ENCODE measurements around the gene CPSF4L. TPM values are rescaled to one million over a fixed set of nuclear protein-coding genes. Genes with fewer than 3 reads are reported as not detected.

CPSF4L gene
- total RNA-seq, 1 donor from 2014 or later = not detected

DNA sequence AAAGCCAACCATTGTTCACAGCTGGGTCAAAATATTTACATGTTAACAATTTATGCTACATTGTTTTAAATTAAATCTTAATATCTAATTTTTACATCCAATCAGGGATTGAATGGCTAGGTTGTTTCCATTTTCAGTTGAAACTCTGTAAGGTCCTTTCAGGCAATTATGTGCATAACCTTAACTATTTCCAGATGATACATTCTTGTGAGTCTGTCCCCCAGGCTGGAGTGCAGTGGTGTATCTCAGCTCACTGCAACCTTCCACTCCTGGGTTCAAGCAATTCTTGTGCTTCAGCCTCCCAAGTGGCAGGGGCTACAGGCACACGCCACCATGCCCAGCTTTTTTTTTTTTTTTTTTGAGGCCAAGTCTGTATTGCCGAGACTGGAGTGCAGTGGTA lies 39.7 kb upstream of the CPSF4L start:
- peaks cover 33% of the 10 kb centered on the region for H3K4me1 Mint-ChIP-seq
- H3K4me1 ChIP-seq = peaks cover 29% of the 10 kb centered on the region
- H3K36me3 Mint-ChIP-seq = peaks cover 15% of the 10 kb centered on the region

DNA sequence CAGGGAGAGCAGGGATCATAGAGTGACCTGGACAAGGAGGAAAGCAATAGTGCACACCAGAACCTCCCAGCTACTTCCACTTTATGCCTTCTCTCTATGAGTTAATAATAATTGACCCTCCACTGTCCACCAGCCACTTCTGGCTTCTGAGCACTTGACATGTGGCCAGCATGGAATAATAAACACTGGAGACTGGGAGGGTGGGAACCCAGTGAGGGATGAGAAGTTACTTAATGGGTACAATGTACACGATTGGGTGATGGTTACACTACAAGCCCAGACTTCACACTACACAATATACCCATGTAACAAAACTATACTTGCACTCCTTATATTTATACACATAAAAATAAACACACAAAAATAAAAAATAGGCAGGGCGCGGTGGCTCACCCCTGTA lies 38.7 kb upstream of the CPSF4L start:
- Histone ChIP-seq H3K9ac (no peak overlapping the region), H3K4me2 (no peak overlapping the region), H3K27ac (no peak overlapping the region), H3K79me2 (ENCODE audit: low read depth) (peaks cover 86% of the 10 kb centered on the region), H3K9me3 (ENCODE audit: low read depth) (no peaks in the 10 kb centered on the region), H2AFZ (replicated peaks) (no peak overlapping the region), H3F3A (ENCODE audit: low read depth) (peaks cover 13% of the 10 kb centered on the region), H3K27me3 (no peaks in the 10 kb centered on the region), H3K4me3 (no peak overlapping the region), H4K20me1 (ENCODE audit: low read depth) (peaks cover 51% of the 10 kb centered on the region), H3K36me3 (no peaks in the 10 kb centered on the region), H3K4me1 (peaks cover 19% of the 10 kb centered on the region)
- TF ChIP-seq EZH2phosphoT487 (IDR thresholded peaks at IDR 0.05) (no peak), EZH2 (IDR thresholded peaks at IDR 0.05) (no peak)
- TF ChIP-seq, protein P1, sequence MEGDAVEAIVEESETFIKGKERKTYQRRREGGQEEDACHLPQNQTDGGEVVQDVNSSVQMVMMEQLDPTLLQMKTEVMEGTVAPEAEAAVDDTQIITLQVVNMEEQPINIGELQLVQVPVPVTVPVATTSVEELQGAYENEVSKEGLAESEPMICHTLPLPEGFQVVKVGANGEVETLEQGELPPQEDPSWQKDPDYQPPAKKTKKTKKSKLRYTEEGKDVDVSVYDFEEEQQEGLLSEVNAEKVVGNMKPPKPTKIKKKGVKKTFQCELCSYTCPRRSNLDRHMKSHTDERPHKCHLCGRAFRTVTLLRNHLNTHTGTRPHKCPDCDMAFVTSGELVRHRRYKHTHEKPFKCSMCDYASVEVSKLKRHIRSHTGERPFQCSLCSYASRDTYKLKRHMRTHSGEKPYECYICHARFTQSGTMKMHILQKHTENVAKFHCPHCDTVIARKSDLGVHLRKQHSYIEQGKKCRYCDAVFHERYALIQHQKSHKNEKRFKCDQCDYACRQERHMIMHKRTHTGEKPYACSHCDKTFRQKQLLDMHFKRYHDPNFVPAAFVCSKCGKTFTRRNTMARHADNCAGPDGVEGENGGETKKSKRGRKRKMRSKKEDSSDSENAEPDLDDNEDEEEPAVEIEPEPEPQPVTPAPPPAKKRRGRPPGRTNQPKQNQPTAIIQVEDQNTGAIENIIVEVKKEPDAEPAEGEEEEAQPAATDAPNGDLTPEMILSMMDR (IDR thresholded peaks at IDR 0.05) = no peak
- H3K9me3 Mint-ChIP-seq = no peaks in the 10 kb centered on the region
- H3K4me3 Mint-ChIP-seq = no peak overlapping the region
- peaks cover 28% of the 10 kb centered on the region for H3K4me1 Mint-ChIP-seq
- H3K36me3 Mint-ChIP-seq = peaks cover 17% of the 10 kb centered on the region
- H3K27me3 Mint-ChIP-seq (ENCODE audit: insufficient read depth, low read depth) = no peaks in the 10 kb centered on the region
- DNase-seq (ENCODE audit: low spot score) = no peak
- H3K27ac Mint-ChIP-seq = no peak overlapping the region

More for the DNA sequence above, 39.7 kb upstream of the CPSF4L start:
- Histone ChIP-seq H3K4me3 (no peak overlapping the region), H3K9ac (no peak overlapping the region), H3K4me2 (no peak overlapping the region), H3F3A (ENCODE audit: low read depth) (peaks cover 13% of the 10 kb centered on the region), H2AFZ (replicated peaks) (no peak overlapping the region), H4K20me1 (ENCODE audit: low read depth) (peaks cover 55% of the 10 kb centered on the region), H3K36me3 (no peaks in the 10 kb centered on the region), H3K9me3 (ENCODE audit: low read depth) (no peaks in the 10 kb centered on the region), H3K27ac (no peak overlapping the region), H3K27me3 (no peaks in the 10 kb centered on the region), H3K79me2 (ENCODE audit: low read depth) (peaks cover 87% of the 10 kb centered on the region)
- H3K9me3 Mint-ChIP-seq = no peaks in the 10 kb centered on the region
- no peak for DNase-seq (ENCODE audit: low spot score)
- no peak for TF ChIP-seq EZH2 (IDR thresholded peaks at IDR 0.05)
- TF ChIP-seq EZH2phosphoT487 (IDR thresholded peaks at IDR 0.05) = no peak
- TF ChIP-seq, protein P1 (IDR thresholded peaks at IDR 0.05) = no peak
- no peak overlapping the region for H3K27ac Mint-ChIP-seq
- H3K4me3 Mint-ChIP-seq = no peak overlapping the region
- H3K27me3 Mint-ChIP-seq (ENCODE audit: insufficient read depth, low read depth) = no peaks in the 10 kb centered on the region

DNA sequence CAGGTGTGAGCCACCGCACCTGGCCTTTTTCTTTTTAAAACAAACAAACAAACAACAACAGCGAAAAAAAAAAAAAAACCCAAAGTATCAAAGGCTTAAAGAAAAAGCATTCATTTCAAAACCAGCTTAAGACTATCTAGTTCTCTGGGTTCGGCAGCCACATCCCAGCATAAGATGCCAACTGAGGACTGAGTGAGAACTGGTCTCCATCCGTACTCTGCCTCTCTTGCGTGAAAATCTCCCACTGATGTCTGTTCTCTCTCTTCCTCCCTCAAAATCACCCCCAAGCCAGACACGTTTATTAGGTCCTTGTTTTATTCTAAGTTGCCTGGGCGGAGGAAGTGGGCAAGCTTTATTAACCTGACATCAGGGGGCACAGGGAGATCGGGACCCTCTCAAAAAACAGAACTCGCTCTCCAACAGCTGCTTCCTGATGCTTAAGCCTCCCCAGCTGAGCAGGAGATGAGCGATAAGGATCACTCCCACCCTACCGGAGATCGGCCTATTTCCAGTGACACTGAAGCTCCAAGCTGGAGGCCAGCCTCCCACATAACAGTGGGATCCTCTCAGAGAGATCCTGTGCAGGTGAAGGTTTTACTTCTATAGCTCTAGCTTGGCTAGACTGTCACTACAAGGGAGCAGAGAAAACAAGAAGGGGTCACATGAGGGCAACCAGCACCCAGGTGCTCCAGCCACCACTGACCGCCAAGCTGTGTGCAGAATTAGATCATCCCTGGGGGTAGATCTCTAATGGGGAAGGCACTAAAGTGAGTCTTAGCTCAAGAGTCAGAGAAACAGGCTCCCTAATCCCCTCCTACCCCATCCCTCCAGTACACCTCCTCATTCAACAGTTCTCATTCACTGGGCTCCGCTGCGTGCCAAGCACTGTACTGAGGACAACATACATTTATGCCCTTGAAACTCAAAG lies 36.5 kb upstream of the CPSF4L start:
- H2AFZ ChIP-seq (replicated peaks) = no peak overlapping the region
- H3K27me3 ChIP-seq = no peaks in the 10 kb centered on the region
- H3K36me3 ChIP-seq = no peaks in the 10 kb centered on the region
- H3K4me3 ChIP-seq = no peak overlapping the region
- peak overlapping the region; percentile 43 for H3K4me2 ChIP-seq
- Mint-ChIP-seq H3K9me3 (no peaks in the 10 kb centered on the region), H3K36me3 (peaks cover 11% of the 10 kb centered on the region), H3K4me3 (no peak overlapping the region), H3K27ac (peak overlapping the region; percentile 31), H3K4me1 (peaks cover 23% of the 10 kb centered on the region), H3K27me3 (ENCODE audit: insufficient read depth, low read depth) (no peaks in the 10 kb centered on the region)
- peaks cover 11% of the 10 kb centered on the region for H3K4me1 ChIP-seq
- no peaks in the 10 kb centered on the region for H3K9me3 ChIP-seq (ENCODE audit: low read depth)
- peaks cover 73% of the 10 kb centered on the region for H3K79me2 ChIP-seq (ENCODE audit: low read depth)
- no peak for DNase-seq (ENCODE audit: low spot score)
- H3K27ac ChIP-seq = peak overlapping the region; percentile 73
- peaks cover 13% of the 10 kb centered on the region for H3F3A ChIP-seq (ENCODE audit: low read depth)
- no peak for TF ChIP-seq EZH2phosphoT487 (IDR thresholded peaks at IDR 0.05)
- TF ChIP-seq EZH2 (IDR thresholded peaks at IDR 0.05) = no peak
- TF ChIP-seq, protein P1 (IDR thresholded peaks at IDR 0.05) = no peak
- H4K20me1 ChIP-seq (ENCODE audit: low read depth) = peaks cover 59% of the 10 kb centered on the region
- no peak overlapping the region for H3K9ac ChIP-seq

All from neural progenitor cell (in vitro differentiated cells).